Hepatocyte (in vitro differentiated cells): Measurements from ENCODE around the gene ADH4. TPM values are rescaled to one million over a fixed set of nuclear protein-coding genes. Genes with fewer than 3 reads are reported as not detected.

Experiments
- DNase-seq: peaks from one replicate; pipeline ENCODE4 v3.0.0-alpha.2; 2016; ENCODE audit warnings: low spot score
- H2AFZ ChIP-seq: fragments of 200-600 bp; sonication (generic); 2 replicates; pipeline ENCODE4 v1.6.0; 2016; ENCODE audit warnings: antibody characterized with exemption, mild to moderate bottlenecking
- H3K27ac ChIP-seq: fragments of 200-600 bp; sonication (generic); 2 replicates; pipeline ENCODE4 v1.5.1; 2016; ENCODE audit warnings: mild to moderate bottlenecking
- H3K27me3 ChIP-seq: fragments of 200-600 bp; sonication (generic); 2 replicates; pipeline ENCODE4 v1.6.1; 2016
- H3K36me3 ChIP-seq: fragments of 200-600 bp; sonication (generic); replicated peaks from 2 replicates; pipeline ENCODE4 v1.5.1; 2016; ENCODE audit warnings: low read depth; ENCODE audit not compliant: insufficient read depth
- H3K4me1 ChIP-seq: fragments of 200-600 bp; sonication (generic); 2 replicates; pipeline ENCODE4 v1.5.1; 2016; ENCODE audit warnings: mild to moderate bottlenecking, moderate library complexity; ENCODE audit not compliant: insufficient read depth
- H3K4me2 ChIP-seq: fragments of 200-600 bp; sonication (generic); 2 replicates; pipeline ENCODE4 v1.6.0; 2016
- H3K4me3 ChIP-seq: fragments of 200-600 bp; sonication (generic); 2 replicates; pipeline ENCODE4 v1.5.1; 2016; ENCODE audit warnings: mild to moderate bottlenecking
- H3K79me2 ChIP-seq: fragments of 200-600 bp; sonication (generic); 2 replicates; pipeline ENCODE4 v1.6.0; 2017; ENCODE audit warnings: mild to moderate bottlenecking
- H3K9me2 ChIP-seq: fragments of 200-600 bp; sonication (generic); replicated peaks from 2 replicates; pipeline ENCODE4 v1.6.0; 2017; ENCODE audit warnings: mild to moderate bottlenecking; ENCODE audit not compliant: insufficient read depth
- H3K9me3 ChIP-seq: fragments of 200-600 bp; sonication (generic); 2 replicates; pipeline ENCODE4 v1.5.1; 2016; ENCODE audit warnings: low read depth, mild to moderate bottlenecking
- H4K20me1 ChIP-seq: fragments of 200-600 bp; sonication (generic); 2 replicates; pipeline ENCODE4 v1.6.0; 2016; ENCODE audit warnings: mild to moderate bottlenecking; ENCODE audit not compliant: insufficient read depth, poor library complexity, severe bottlenecking
- CTCF ChIP-seq: fragments of 200-600 bp; sonication (generic); IDR thresholded peaks from 2 replicates; pipeline ENCODE4 v1.5.1; 2016; ENCODE audit warnings: antibody characterized with exemption, mild to moderate bottlenecking; ENCODE audit not compliant: poor library complexity
- EZH2 ChIP-seq: fragments of 200-600 bp; sonication (generic); IDR thresholded peaks from 2 replicates; pipeline ENCODE4 v1.6.1; 2016; ENCODE audit warnings: antibody characterized with exemption, mild to moderate bottlenecking, borderline replicate concordance
- EZH2phosphoT487 ChIP-seq: fragments of 200-600 bp; sonication (generic); IDR thresholded peaks from one replicate; pipeline ENCODE4 v1.6.1; 2018; ENCODE audit warnings: antibody characterized with exemption, mild to moderate bottlenecking, low read depth, moderate library complexity; ENCODE audit not compliant: unreplicated experiment, severe bottlenecking
- WGBS: methylation state at CpG from one replicate; pipeline ENCODE4 v1.1.6; 2016; ENCODE audit warnings: low lambda C conversion rate; ENCODE audit errors: missing lambda C conversion rate; 5-methylcytosine and 5-hydroxymethylcytosine counted together
- polyA plus RNA-seq: library from polyadenylated mRNA; unstranded; fragments of >200 nt; fragmentation: Nextera tagmentation; extraction: Ambion mirVana; gene quantifications from 2 replicates; pipeline ENCODE4 v1.2.1, GENCODE V29; 2016
- total RNA-seq: library from RNA; depleted of rRNA; stranded (reverse); fragments of >200 nt; gene quantifications from 2 replicates; pipeline ENCODE4 v1.2.3, GENCODE V29; 2014

ADH4 gene
- total and polyA plus RNA-seq, 2 experiments from 2014 or later = 11.0 to 23.5 TPM

GRCh38 chr4:99074816-99075215 is 69.3 kb downstream of the ADH4 start:
- no peak overlapping the region for H2AFZ ChIP-seq
- H4K20me1 ChIP-seq = no peaks in the 10 kb centered on the region
- no peak for DNase-seq
- H3K27ac ChIP-seq = no peak overlapping the region
- TF ChIP-seq CTCF = no peak
- no peak for TF ChIP-seq EZH2phosphoT487
- TF ChIP-seq EZH2 = no peak
- no peaks in the 10 kb centered on the region for H3K27me3 ChIP-seq
- H3K36me3 ChIP-seq = no peaks in the 10 kb centered on the region
- H3K9me2 ChIP-seq = no peaks in the 10 kb centered on the region
- WGBS = 92% methylated on average over 7 of the region's 7 CpGs
- H3K4me1 ChIP-seq = no peaks in the 10 kb centered on the region
- no peak overlapping the region for H3K4me3 ChIP-seq
- peaks cover 10% of the 10 kb centered on the region for H3K79me2 ChIP-seq
- no peaks in the 10 kb centered on the region for H3K9me3 ChIP-seq
- H3K4me2 ChIP-seq = no peak overlapping the region

Other genes starting within 250 kb of the ADH4 start
- 95.1 and 124 TPM in 2 replicates for gene EIF4E, start 215.2 kb downstream of the ADH4 start, total RNA-seq
- 109 and 122 TPM in 2 replicates for gene EIF4E, start 215.2 kb downstream of the ADH4 start, polyA plus RNA-seq
- gene METAP1, start 148.6 kb downstream of the ADH4 start, total RNA-seq = 49.6 and 50.8 TPM in 2 replicates
- 19.0 and 26.3 TPM in 2 replicates for gene METAP1, start 148.6 kb downstream of the ADH4 start, polyA plus RNA-seq
- 169 and 200 TPM in 2 replicates for gene ADH5, start 55.5 kb downstream of the ADH4 start, total RNA-seq
- 128 and 149 TPM in 2 replicates for gene ADH5, start 55.5 kb downstream of the ADH4 start, polyA plus RNA-seq
- gene ADH6, start 74.9 kb upstream of the ADH4 start, total RNA-seq = 23.1 and 23.6 TPM in 2 replicates
- gene ADH6, start 74.9 kb upstream of the ADH4 start, polyA plus RNA-seq = 11.9 and 16.0 TPM in 2 replicates
- 37.6 and 39.0 TPM in 2 replicates for gene ADH1A, start 146.7 kb upstream of the ADH4 start, total RNA-seq
- gene ADH1A, start 146.7 kb upstream of the ADH4 start, polyA plus RNA-seq = 17.3 and 26.6 TPM in 2 replicates
- gene ADH1B, start 177.1 kb upstream of the ADH4 start, total RNA-seq = 8.0 and 8.2 TPM in 2 replicates
- gene ADH1B, start 177.1 kb upstream of the ADH4 start, polyA plus RNA-seq = 1.5 and 4.4 TPM in 2 replicates
- gene ADH1C, start 208.4 kb upstream of the ADH4 start, total RNA-seq = 9.2 and 13.7 TPM in 2 replicates
- gene ADH1C, start 208.4 kb upstream of the ADH4 start, polyA plus RNA-seq = 3.7 and 4.4 TPM in 2 replicates